PC-3 (cell line): ENCODE data around the gene EDC4. TPM values are rescaled to one million over a fixed set of nuclear protein-coding genes. Genes with fewer than 3 reads are reported as not detected.

Experiments used
- ATAC-seq: fragments of 200-7000 bp; cut with Tn5 transposase; 2 replicates; pipeline ENCODE4 v1.9.1; 2020; ENCODE audit warnings: mild to moderate bottlenecking, moderate library complexity
- BruUV-seq: library from RNA; stranded (reverse); fragments of 400-500 nt; replicated peaks from 2 replicates; lab custom pipeline; 2021; lab: Mats Ljungman, UMichigan
- CTCF ChIA-PET: fragments of 300-600 bp; sonication (Branson Sonifier 250); formaldehyde crosslinking; loops from one replicate; lab custom pipeline; 2022; ENCODE audit warnings: antibody characterized with exemption; lab: Charles Lee
- POLR2A ChIA-PET: fragments of 300-600 bp; sonication (Branson Sonifier 250); formaldehyde crosslinking; loops from one replicate; lab custom pipeline; 2022; ENCODE audit warnings: antibody characterized with exemption; ENCODE audit not compliant: unreplicated experiment; lab: Charles Lee
- DNase-seq: peaks from one replicate; pipeline ENCODE4 v3.0.0-alpha.2; 2015
- H2AFZ ChIP-seq: fragments of 300-600 bp; sonication (generic); 2 replicates; pipeline ENCODE4 v1.6.0; 2016; ENCODE audit warnings: antibody characterized with exemption, low read length
- H3F3A ChIP-seq: fragments of 300-600 bp; sonication (generic); one replicate; pipeline ENCODE4 v1.6.0; 2017; ENCODE audit warnings: antibody characterized with exemption, low read length, control low read depth, mild to moderate bottlenecking; ENCODE audit not compliant: unreplicated experiment
- H3K27ac ChIP-seq: fragments of 300-600 bp; sonication (generic); 2 replicates; pipeline ENCODE4 v1.5.1; 2016; ENCODE audit warnings: mild to moderate bottlenecking, low read length
- H3K27me3 ChIP-seq: fragments of 300-600 bp; sonication (generic); 2 replicates; pipeline ENCODE4 v1.6.1; 2016; ENCODE audit warnings: low read length, mixed read lengths
- H3K36me3 ChIP-seq: fragments of 300-600 bp; sonication (generic); 2 replicates; pipeline ENCODE4 v1.6.1; 2016; ENCODE audit warnings: low read depth, mixed run types, low read length, mixed read lengths
- H3K4me1 ChIP-seq: fragments of 300-600 bp; sonication (generic); 2 replicates; pipeline ENCODE4 v1.5.1; 2016; ENCODE audit warnings: low read length; ENCODE audit not compliant: insufficient read depth
- H3K4me2 ChIP-seq: fragments of 300-600 bp; sonication (generic); 2 replicates; pipeline ENCODE4 v1.6.0; 2016; ENCODE audit warnings: low read length
- H3K4me3 ChIP-seq: fragments of 300-600 bp; sonication (generic); 2 replicates; pipeline ENCODE4 v1.5.1; 2016; ENCODE audit warnings: mild to moderate bottlenecking, low read length, mixed read lengths
- H3K79me2 ChIP-seq: fragments of 300-600 bp; sonication (generic); 2 replicates; pipeline ENCODE4 v1.6.1; 2017; ENCODE audit warnings: low read length, mixed read lengths
- H3K9ac ChIP-seq: fragments of 300-600 bp; sonication (generic); 2 replicates; pipeline ENCODE4 v1.6.0; 2016; ENCODE audit warnings: mild to moderate bottlenecking, low read length
- H3K9me2 ChIP-seq: fragments of 300-600 bp; sonication (generic); replicated peaks from 2 replicates; pipeline ENCODE4 v1.6.1; 2016; ENCODE audit warnings: mixed run types, low read length, mixed read lengths
- H3K9me3 ChIP-seq: fragments of 300-600 bp; sonication (generic); 2 replicates; pipeline ENCODE4 v1.6.1; 2016; ENCODE audit warnings: low read length, mixed read lengths
- H4K20me1 ChIP-seq: fragments of 300-600 bp; sonication (generic); 2 replicates; pipeline ENCODE4 v1.6.1; 2016; ENCODE audit warnings: low read length, mixed read lengths
- CTCF ChIP-seq: fragments of 300-600 bp; sonication (generic); conservative IDR thresholded peaks from 2 replicates; pipeline ENCODE4 v1.5.1; 2017; ENCODE audit warnings: antibody characterized with exemption, low read depth, mild to moderate bottlenecking, low read length
- EZH2 ChIP-seq: fragments of 300-600 bp; sonication (generic); IDR thresholded peaks from one replicate; pipeline ENCODE4 v1.6.1; 2017; ENCODE audit warnings: antibody characterized with exemption, mild to moderate bottlenecking, low read length; ENCODE audit not compliant: unreplicated experiment
- EZH2phosphoT487 ChIP-seq: fragments of 300-600 bp; sonication (generic); IDR thresholded peaks from 2 replicates; pipeline ENCODE4 v1.6.1; 2018; ENCODE audit warnings: mild to moderate bottlenecking, antibody characterized with exemption, low read length, borderline replicate concordance
- intact Hi-C: fragments of 100-400 bp; cut with micrococcal nuclease; formaldehyde crosslinking; loops from 2 replicates; pipeline ENCODE4 v1.9.0; 2023
- total RNA-seq: library from RNA; depleted of rRNA; stranded (reverse); fragments of >200 nt; gene quantifications from 2 replicates; pipeline ENCODE4 v1.2.3, GENCODE V29; 2014

The EDC4 gene
- total RNA-seq, 1 experiment from 2014 or later: 58.9 TPM

GRCh38 chr16:67858500-67858899 lies 14.4 kb upstream of the EDC4 start:
- H4K20me1 ChIP-seq: peaks cover 7% of the 10 kb centered on the region; the same call in 1 of the 2 replicates
- CTCF ChIA-PET: no interaction called here
- H3K9me3 ChIP-seq: no peaks in the 10 kb centered on the region
- intact Hi-C loops: no loop called here
- BruUV-seq: TSS peak; percentile 78
- peaks cover 10% of the 10 kb centered on the region for H3K36me3 ChIP-seq
- no peaks in the 10 kb centered on the region for H3K27me3 ChIP-seq
- peak overlapping the region; percentile 97 for H3K27ac ChIP-seq
- DNase-seq (no peak), ATAC-seq (no peak)
- peaks cover 41% of the 10 kb centered on the region for H3K4me1 ChIP-seq
- peaks cover 97% of the 10 kb centered on the region for H3K79me2 ChIP-seq
- H2AFZ ChIP-seq: no peak overlapping the region
- H3F3A ChIP-seq: no peaks in the 10 kb centered on the region
- POLR2A ChIA-PET: no interaction called here
- H3K9ac ChIP-seq: peak overlapping the region; percentile 81
- H3K4me3 ChIP-seq: no peak overlapping the region
- H3K9me2 ChIP-seq: no peaks in the 10 kb centered on the region
- peak overlapping the region; percentile 64 for H3K4me2 ChIP-seq
- TF ChIP-seq EZH2 (no peak), CTCF (no peak), EZH2phosphoT487 (no peak)

- no peaks in the 10 kb centered on the region for H3K27me3 ChIP-seq
- no peak overlapping the region for H2AFZ ChIP-seq
- intact Hi-C loops: loop anchor here (2.0 kb wide), 1 partner anchor 14 kb away; the partner anchor contains the start of genes CENPT and NUTF2
- H3K36me3 ChIP-seq: peaks cover 15% of the 10 kb centered on the region
- no peaks in the 10 kb centered on the region for H3K9me2 ChIP-seq
- DNase-seq (peak; percentile 68), ATAC-seq (peak; percentile 48)
- peaks cover 41% of the 10 kb centered on the region for H3K4me1 ChIP-seq
- peak overlapping the region; percentile 44 for H3K4me2 ChIP-seq
- H4K20me1 ChIP-seq: peaks cover 7% of the 10 kb centered on the region; the same call in 1 of the 2 replicates
- no peak for TF ChIP-seq EZH2phosphoT487
- no peak for TF ChIP-seq EZH2
- TF ChIP-seq CTCF: no peak
- no peaks in the 10 kb centered on the region for H3K9me3 ChIP-seq
- 0 out of 2 replicates have a peak overlapping the region, but pooled peaks have one; percentile 24 for H3K4me3 ChIP-seq
- peak overlapping the region; percentile 36 for H3K9ac ChIP-seq
- TSS peak; percentile 84 for BruUV-seq
- H3F3A ChIP-seq: no peaks in the 10 kb centered on the region
- H3K79me2 ChIP-seq: peaks cover 92% of the 10 kb centered on the region
- CTCF ChIA-PET: interaction anchor here (0.9 kb wide), 1 partner anchor 44 kb away, joined by 5 read pairs; no protein-coding TSS in a partner anchor
- POLR2A ChIA-PET: interaction anchor here (0.7 to 0.9 kb wide), 2 partner anchors 14 to 44 kb away, joined by 4 to 5 read pairs; partner anchors contain the start of gene NUTF2
- H3K27ac ChIP-seq: peak overlapping the region; percentile 87
These were observed 12.1 kb upstream of the EDC4 start for GRCh38 chr16:67860589-67861398.
